NCI-H128 (cell line): ENCODE results near the gene RNF213.

ENCODE experiments used
- DNase-seq: peaks from one replicate; lab custom pipeline; 2025; ENCODE audit not compliant: unreplicated experiment; lab: John Stamatoyannopoulos, UW

Gene RNF213

DNA sequence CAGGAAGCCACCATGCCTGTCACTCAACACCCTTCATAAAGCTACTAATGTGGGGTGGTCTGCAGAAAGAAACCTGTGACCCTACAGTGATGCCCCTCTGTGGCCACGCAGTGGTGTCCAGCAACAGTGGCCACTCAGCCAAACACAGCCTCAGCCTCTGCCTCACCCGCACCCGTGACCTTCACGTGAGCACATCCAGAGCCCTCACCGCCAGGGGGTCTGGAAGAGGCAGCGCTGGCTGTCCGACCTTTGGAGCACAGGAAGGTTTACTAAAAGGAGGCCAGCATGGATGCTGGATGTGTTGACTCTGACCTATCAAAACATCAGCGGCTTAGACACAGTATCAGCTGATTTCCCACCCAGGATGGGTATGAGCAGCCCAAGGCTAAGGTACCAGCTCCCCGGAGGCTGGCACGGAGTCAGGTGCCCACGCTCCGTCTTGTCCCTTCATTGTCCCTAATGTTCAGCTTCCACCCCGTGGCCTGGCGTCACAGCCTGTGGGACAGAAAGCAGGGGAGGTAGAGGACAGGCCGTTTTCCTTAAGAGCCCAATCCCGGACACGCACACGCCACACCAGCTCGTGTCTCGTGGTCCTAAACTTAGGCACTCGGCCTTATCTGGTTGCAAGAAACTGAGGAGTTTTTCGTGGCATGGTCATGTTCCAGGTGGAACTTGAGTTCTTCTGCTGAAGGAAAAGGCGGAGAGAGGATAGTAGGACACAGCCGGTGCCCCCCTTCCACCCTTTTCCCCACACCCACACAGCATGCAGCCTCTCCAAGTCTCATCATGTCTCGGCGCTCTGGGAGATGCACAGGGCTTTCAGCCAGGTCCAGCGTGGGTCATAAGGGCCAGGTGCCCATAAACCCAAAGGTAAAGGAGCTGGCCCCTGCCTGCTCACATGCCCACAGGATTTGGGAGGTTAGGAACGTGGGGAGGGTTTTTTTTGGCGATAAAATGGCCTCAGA is 104.6 kb downstream of the RNF213 start:
- no peak for DNase-seq

DNA sequence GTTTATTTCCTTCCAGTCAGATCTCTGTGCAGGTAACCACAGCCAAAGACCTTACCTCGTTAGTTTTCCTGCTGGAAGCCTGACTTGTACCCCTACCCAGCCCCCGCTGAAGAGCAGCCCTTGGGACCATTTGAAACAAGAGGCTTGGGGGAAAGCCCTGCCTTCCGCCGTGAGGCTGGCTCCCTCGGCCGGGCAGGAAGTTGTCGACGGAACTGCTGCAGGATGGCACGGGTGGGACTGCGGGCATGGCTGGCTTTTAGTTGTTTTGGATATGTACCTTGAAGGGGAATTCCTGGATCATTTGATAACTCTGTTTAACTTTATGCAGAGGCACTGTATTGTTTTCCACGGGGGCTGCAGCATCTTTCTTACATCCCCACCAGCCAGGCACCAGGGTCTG is 105.3 kb downstream of the RNF213 start:
- DNase-seq, result no peak

DNA sequence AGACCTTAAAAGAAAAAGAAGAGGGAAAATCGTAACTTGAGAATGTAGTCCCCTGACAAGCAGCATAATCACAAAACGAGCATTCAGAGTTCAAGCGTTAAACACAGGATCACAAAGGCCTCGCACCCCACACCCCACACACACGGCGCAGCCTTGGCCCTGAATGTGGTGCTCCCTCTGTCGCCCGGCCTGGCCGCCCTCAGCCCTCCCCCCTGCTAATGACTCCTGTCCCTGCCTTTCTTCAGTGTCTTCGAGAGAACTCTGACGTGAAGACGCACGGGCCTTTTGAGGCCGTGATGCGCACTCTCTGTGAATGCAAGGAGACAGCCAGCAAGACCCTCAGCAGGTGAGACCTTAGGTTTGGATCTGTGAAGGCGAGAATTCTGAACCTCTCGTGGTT is 106.9 kb downstream of the RNF213 start:
- DNase-seq, result no peak

DNA sequence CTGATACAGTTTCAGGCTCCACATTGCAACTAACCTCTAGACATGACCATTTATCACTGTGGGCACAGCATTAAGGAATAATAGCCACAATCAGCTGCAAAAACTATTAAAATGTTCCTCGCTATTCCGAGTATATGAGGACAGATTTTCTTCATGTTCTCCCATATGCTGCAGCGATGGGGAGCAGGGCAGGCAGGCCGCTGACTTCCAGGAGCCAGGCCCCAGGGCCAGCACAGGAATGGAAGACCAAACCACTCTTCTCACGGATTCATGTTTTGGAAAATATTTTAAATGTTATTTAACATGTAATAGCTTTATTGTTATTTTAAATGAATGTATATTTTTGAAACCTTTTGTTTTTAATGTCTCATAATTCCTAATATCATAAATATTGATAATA is 110.5 kb downstream of the RNF213 start:
- no peak for DNase-seq

DNA sequence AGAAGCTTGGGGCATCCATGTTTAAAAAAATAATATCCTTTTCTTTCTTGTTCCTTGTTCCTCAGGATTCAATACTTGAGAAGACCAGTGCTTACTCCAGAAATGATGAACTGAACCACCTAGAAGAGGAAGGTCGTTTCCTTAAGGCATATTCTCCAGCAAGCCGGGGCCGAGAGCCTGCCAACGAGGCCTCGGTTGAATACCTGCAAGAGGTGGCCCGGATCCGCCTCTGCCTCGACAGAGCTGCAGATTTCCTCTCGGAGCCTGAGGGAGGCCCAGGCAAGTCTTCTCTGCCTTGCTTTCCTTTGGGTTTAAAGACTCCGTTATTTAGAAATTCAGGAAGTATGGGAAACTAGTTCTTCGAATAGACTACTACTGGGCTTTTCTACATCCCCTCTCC is 111.8 kb downstream of the RNF213 start:
- DNase-seq, result no peak

DNA sequence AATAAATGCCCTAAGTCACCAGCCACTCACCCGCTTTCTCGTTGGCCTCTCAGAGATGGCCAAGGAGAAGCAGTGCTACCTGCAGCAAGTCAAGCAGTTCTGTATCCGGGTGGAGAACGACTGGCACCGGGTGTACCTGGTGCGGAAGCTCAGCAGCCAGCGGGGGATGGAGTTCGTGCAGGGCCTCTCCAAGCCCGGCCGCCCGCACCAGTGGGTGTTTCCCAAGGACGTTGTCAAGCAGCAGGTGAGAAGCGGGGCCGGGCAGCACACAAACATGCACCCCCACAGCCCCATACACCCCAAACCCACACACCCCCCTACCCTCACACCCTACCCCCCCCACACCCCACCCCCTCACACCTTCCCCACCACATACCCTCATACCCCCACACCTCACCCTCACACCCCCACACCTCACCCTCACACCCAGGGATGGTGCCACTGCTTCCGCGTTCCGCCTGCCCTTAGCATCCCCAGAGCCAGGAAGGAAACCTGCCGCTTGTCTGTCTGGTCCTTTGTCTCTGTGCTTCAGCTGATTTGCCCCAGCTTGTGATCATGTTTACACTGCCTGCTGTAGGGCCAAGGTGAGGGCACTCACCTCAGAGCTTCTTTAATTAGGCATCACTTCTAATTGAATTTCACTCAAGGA is 112.4 kb downstream of the RNF213 start:
- no peak for DNase-seq

DNA sequence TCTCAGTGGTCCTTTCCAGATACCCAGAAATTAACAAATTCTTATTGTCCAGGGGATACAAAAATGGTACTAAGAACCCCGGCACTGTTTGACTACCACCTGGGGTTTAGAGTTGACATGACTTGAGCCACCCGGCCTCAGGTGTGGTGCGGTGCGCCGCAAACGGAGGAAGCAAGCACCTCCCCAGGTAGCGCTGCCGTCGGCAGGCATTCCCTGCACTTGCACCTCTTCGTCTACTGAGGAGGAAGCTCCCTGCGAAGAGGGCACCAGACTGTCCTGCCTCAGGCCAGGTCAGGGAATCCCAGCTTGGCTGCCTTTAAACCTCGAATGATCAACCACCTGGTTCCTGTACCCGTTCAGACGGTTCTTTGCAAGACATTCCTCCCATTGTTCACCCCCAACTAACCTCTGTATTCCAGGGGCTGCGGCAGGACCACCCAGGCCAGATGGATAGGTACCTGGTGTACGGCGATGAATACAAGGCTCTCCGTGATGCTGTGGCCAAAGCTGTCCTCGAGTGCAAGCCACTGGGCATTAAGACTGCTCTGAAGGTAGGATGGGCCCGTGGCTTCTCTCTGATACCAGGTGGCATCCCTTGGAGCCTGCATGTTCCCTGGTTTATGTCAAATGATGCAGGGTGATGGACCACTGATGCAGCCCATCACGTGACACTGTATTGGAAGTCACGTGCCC is 113.5 kb downstream of the RNF213 start:
- DNase-seq, result no peak

DNA sequence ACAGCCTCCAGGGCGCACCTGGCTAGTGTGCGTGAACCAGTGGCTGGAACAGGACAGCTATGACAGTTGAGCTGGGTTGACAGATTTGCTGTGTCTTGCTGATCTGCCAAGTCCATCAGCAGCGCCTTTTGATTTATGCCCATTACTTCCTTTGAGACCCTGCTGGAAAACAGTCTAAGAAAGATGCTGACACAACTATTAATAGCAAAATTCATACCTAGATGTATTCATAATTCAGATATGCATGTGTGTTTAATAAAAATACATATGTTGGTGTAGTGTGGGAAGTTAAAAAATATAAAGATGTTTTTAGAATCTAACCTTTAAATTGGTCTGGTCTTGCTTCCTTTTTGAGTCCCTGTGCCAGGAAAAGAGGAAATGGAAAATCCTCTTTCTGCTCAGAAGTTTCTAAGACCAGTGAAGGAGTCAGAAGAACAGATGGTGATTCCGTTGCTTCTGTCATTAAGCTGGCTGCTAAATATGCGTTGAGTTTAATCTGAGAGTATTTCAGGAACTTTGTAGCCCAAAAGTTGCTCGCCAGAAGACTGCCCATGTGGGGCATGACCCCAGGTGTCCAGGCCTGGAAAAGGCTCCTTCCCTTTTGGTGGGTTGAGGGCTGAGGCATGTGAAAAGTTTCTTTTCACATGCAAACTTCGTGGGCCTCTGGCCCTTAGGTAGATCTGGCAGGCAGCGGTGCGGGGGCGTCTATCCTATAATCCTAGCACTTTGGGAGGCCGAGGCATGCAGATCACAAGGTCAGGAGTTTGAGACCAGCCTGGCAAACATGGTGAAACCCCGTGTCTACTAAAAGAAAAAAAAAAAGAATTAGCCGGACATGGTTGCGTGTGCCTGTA is 114.3 kb downstream of the RNF213 start:
- no peak for DNase-seq

DNA sequence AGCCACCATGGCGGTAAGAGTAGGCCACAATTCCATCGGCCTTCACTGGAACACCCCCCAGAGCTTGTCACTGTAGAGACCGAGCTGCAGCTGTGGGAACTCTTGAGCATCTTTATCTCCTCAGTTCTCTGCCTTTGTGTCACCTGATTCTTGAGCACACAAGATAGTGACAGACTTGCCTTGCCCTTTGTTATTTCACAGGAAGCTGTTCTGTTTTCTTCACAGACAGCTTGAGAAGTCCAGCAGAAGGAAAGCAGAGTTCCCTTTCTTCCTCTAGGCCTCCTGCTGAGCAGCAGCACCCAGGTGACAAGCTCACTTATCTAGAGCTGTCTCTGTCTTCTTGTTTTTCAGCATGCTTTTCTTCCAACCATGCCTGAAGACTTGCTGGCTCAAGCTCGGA is 115.9 kb downstream of the RNF213 start:
- DNase-seq, result no peak

DNA sequence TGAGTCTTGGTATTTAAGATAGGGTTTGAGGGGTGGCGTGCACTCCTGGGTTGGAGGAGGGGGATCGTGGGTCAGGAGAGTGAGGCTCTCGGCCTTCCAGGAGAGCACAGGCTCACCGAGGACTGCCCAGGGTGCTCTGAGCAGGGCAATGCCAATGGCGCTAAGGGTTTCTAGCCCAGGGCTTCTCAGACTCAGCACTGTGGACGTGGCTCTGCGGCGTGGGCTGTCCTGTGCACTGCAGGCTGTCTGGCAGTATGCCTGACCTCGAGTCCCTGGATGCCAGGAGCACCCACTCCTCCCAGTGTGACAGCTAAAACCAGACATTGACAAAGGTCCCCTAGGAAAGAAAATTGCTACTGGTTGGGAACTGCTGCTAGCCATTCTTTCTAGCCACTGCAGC is 117.1 kb downstream of the RNF213 start:
- DNase-seq, result no peak

DNA sequence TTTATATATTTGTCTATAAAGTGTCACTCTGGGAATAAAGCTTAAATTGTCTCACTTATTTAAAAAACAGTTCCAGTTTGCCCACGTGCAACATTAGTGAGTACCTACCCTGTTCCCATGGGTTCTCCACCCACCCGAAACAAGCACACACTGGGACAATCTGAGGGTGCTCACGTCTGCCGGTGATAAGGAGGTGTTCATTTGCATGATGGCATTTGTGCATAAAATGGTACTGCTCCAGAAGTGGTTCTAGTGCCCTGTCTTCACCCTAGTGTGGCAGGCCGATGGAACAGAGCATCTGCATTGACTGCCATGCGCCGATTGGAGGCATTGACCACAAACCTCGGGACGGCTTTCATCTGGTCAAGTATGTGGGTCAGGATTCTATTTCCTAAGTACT is 118.7 kb downstream of the RNF213 start:
- no peak for DNase-seq

DNA sequence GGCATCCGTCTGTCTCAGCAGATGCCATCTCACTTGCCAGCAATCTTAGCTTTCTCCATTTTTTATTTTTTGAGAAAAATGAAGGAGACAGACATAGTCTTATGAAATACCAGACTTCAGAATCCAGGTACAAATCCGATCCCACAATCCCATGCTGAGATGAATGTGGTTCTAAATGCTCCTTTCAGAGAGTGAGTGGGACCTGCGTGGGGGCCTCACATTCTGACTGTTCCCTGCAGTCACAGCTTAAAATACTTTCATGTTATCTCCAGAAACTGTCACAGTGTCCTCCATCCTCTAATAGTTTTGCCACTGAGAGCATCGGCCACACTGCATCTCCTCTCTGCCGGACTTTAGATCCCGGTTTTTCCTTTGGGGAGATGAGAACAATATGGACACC is 119.4 kb downstream of the RNF213 start:
- DNase-seq, result no peak

DNA sequence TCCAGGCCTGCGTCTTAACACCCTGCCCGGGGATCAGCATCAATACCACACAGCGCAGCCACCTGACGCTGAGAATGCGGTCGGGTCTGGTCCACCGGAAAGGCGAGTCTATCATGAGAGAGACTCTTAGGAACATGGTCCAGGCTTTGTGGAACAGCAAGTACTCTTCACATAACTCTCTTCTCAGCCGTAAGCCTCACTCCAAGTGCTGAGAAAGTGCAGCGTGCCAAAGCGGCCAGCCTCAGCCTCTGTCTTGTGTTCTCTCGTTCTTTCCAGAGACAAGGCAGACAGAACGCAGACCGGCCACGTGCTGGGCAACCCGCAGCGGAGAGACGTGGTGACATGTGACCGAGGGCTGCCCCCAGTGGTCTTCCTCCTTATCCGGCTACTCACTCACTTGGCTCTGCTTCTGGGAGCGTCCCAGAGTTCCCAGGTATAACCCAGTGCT is 119.9 kb downstream of the RNF213 start:
- DNase-seq, result no peak

DNA sequence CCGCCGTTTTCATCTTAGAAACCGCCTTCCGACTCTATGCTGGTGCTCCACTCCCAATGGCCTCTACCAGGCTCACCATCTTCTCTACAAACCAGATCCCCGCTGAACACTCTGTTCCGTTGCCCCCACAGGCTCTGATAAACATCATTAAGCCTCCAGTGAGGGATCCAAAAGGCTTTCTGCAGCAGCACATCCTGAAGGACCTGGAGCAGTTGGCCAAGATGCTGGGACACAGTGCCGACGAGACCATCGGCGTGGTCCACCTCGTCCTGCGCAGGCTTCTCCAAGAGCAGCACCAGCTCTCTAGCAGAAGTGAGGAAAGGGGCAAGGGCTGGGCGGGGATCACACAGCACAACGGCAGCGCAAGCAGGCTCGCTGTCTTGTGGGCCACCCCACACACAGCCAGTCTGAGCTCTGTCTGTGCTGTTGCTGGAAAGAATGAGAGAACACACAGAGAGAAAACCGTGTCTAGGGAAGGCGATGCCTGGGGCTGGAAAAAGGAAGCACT is 120.8 kb downstream of the RNF213 start:
- DNase-seq, result no peak

DNA sequence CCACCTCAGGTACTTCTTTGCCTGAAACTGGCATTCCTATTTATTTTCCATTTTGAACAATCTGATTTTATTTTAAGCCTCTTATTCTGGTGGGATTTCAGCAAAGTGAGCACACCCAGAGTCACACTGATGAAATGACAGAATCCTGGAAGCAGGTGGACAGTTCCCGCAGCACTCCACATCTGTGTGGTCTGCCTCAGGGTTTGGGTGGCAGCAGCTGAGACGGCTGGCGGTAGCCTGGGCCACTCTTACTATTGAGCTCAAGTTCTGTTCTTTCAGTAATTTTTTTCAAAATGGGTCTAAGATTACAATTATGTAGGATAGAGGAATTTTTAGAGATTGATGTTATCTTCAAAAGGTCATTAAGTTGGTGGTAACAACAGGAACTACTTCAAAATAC is 121.8 kb downstream of the RNF213 start:
- no peak for DNase-seq

DNA sequence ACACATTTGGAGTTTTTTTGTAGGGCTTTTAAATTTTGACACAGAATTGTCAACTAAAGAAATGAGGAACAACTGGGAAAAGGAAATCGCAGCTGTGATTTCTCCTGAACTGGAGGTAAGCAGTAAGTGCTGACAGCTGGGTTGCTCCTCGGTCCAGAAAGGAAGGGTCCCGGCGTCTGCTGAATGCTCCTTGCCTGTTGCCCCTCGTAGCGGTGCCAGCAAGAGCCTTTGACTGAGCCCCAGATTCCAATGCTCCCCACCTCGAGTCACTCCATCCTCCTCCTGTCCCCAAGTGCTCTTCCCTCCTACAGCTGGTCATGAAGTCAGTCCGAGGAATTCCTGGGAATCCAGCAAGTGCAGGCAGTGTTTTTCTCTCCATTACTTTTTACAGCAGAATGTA is 122.3 kb downstream of the RNF213 start:
- DNase-seq, result no peak

DNA sequence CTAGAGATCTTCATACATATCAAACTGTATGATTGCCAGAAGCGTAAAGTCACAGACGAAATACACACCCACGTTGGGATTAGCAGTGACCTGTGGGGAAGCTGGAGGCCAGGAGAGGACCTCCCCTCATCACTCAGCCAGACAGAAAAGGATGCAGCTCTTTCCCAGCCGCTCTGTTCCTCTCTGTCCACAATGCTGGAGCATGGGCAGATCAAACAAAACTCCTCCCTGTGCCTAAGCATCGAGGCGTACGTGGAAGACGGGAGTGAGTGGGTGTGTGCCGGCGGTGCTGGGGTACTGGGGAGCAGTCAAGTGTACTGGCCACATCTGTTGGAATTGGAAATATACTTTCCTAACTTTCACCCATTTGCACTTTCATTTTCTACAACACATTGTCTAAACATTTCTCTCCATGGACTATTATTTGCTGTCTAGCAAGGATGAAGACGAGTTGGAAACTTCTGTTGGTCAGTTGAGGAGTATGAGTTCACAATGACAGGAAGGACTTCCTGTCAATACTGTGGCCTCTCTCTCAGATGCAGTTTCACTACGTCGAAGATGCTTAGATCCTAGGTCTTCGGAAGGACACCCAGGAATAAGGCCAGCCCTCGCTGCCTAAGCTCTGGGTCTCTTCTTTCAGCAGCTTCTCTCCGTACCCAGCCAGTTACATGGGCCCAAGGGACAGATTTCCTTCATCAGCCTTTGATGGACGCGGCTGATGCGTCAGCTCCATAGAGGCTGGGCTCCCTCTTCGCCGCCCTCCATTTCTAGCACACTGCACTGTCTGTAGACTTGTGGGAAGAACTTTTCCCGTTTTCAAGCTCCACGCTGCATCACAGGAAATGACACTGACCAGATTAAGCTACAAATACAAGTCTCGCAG is 123.7 kb downstream of the RNF213 start:
- DNase-seq, result no peak

DNA sequence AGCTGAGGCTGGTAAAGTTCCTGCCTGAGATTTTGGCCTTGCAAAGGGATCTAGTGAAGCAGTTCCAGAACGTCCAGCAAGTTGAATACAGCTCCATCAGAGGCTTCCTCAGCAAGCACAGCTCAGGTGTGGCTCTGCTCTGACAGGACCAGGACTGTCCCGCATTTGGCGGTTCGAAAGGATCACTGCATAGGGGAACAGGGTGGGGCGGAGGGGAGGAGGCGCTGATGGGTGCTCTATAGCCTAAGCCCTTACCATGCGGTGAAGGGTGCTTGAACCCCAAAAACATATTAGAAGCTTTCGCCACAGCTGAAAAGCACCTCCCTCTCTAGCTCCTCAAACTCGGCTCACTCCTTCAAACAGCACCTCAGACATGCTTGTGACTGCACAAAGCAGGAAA is 124.4 kb downstream of the RNF213 start:
- DNase-seq, result no peak

DNA sequence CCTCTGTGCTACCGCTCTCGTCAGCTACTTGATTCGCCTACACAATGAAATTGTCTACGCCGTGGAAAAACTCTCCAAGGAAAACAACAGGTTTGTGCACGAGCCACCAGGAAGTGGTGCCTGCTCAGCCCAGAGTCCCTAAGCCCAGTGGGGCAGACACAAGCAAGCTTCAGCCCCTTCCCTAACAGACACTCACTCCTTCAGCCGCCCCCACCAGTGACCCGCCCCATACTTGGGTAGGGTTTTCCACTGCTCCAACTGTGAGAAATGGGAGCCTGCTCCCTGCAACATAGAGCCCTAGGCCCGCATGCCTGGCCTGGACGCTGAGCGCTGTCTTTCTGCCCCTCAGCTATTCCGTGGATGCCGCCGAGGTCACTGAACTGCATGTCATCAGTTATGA is 125.7 kb downstream of the RNF213 start:
- no peak for DNase-seq

DNA sequence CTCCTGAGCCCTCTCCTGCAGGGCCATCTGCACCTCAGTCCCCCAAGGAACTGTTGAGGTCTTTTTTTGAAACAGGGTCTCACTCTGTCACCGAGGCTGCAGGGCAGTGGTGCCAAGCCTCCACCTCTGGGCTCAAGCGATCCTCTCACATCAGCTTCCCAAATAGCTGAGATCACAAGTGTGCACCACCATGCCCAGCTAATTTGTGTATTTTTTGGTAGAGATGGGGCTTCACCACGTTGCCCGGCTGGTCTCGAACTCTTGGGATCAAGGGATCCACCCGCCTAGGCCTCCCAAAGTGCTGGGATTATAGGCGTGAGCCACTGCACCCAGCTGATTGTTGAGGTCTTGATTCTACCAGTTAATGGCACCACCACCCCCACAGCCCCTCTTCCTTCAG is 126.4 kb downstream of the RNF213 start:
- DNase-seq, result no peak
